GM12874 (cell line): ENCODE measurements around the gene PRICKLE4.

Experiments
- TF ChIP-seq, protein P1 (sequence below): IDR thresholded peaks from 2 replicates; pipeline ENCODE4 v1.5.1; 2011; ENCODE audit warnings: low read depth, mild to moderate bottlenecking, control low read depth, low read length, moderate library complexity; ENCODE audit not compliant: insufficient read depth

The PRICKLE4 gene

DNA sequence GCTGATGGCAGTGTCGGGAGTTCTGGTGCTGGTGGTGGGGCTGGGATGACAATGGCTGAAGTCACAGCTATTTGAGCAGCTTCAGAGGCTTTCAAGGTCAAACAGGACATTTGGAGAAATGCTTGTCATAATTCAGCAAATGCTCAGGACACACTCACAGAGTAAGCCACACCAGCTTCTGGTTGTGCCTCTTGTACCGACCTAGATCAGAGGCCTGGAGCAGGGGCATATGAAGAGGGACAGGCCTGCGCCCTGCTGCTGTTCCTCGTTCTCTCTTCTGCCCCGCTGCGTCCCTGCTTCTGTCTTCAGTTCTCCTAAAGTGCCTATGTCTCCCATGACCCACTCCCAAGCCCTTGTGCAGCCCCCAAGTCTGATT, 32.5 kb upstream of the PRICKLE4 start:
- TF ChIP-seq, protein P1, sequence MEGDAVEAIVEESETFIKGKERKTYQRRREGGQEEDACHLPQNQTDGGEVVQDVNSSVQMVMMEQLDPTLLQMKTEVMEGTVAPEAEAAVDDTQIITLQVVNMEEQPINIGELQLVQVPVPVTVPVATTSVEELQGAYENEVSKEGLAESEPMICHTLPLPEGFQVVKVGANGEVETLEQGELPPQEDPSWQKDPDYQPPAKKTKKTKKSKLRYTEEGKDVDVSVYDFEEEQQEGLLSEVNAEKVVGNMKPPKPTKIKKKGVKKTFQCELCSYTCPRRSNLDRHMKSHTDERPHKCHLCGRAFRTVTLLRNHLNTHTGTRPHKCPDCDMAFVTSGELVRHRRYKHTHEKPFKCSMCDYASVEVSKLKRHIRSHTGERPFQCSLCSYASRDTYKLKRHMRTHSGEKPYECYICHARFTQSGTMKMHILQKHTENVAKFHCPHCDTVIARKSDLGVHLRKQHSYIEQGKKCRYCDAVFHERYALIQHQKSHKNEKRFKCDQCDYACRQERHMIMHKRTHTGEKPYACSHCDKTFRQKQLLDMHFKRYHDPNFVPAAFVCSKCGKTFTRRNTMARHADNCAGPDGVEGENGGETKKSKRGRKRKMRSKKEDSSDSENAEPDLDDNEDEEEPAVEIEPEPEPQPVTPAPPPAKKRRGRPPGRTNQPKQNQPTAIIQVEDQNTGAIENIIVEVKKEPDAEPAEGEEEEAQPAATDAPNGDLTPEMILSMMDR, result no peak

DNA sequence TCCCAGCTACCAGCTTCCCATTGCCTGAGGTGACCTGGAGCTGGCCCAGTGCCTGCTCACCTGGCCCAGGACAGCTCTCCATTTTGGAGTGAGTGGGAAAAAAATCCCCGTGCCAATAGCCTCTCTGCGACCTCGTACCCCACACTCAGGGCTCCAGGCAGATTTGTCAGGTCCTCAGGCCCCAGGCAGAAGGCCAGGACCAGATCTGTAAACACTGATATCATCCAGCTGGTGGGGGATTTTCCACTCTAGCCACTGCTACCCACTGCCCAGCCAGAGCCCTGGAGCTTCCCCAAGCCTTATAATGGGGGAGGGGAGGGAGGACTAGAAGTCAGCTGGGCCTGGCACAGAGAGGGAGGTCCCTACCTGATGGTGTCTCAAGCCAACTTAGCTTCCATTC, 32.0 kb upstream of the PRICKLE4 start:
- TF ChIP-seq, protein P1, result no peak

DNA sequence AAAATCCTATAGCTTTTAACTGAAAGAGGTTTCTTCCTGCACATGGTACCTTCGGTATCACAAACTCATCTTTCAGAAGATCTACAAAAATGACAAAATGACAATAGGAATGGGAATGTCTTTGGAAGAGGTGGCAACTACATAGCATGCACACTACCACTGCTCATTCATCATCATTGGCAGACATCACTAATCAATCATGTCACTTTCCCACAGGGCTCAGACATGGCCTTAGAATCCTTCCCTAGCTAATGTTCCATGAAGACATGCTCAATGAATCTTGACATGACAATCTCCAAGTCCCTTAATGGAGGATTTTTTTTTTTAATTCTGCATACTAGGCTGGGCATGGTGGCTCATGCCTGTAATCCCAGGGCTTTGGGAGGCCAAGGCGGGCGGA, 30.2 kb upstream of the PRICKLE4 start:
- TF ChIP-seq, protein P1, result no peak

DNA sequence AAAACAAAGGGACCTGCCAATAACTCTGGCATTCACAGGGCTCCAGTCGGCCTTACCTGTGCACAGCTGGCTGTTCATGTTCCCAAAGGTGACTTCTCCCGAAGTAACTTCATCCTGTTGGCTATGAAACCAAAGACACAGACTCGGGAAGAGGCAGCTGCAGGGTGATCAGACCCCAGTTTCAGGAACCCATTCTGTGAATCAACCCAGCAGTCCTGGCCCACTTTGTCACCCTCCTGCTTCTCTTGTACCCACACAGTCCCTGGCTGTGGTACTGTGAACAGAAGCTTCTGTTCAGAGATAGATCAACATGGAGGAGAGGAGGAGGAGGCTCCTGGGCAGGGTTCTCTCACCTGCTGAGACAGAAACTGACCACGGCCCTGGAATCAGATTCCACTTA, 24.7 kb upstream of the PRICKLE4 start:
- TF ChIP-seq, protein P1, result no peak

DNA sequence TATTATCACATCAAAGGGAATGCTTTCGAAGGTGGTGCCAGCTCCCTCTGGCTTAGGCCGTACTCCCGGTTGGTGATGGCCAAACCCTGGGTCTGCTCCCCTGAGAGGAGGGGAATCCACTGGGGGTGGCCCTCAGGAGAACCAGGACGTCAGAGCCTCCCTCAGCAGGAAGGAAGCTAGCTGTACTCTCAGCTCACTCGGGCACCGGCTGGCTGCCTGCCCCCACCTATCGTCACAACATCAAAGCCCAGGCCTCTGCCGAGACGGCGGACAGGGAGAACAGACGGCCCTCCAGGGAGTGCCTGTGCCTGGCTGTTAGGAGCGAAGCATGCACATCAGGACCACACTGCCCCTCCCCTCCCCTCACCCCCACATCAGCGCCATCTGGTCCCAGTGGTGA, 24.2 kb upstream of the PRICKLE4 start:
- TF ChIP-seq, protein P1, result no peak

DNA sequence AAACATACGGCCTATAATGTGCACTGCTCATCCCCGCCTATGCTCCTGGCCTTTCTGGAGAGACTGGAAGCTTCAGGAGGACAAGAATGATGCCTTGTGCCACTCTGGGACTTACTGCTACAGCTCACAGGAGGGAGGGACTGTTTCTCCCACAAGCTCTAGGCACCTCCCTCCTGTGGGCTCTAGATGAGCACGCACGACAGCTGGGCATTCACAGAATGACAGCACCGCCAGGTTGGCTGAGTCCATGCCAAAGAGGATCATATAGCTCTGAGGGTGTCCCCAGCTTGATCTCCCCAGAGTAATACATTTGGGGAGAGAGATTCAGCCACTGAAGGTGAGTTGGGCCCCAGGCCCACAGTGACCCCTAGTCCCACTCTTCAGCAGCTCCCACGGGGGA, 23.3 kb upstream of the PRICKLE4 start:
- TF ChIP-seq, protein P1, result no peak

DNA sequence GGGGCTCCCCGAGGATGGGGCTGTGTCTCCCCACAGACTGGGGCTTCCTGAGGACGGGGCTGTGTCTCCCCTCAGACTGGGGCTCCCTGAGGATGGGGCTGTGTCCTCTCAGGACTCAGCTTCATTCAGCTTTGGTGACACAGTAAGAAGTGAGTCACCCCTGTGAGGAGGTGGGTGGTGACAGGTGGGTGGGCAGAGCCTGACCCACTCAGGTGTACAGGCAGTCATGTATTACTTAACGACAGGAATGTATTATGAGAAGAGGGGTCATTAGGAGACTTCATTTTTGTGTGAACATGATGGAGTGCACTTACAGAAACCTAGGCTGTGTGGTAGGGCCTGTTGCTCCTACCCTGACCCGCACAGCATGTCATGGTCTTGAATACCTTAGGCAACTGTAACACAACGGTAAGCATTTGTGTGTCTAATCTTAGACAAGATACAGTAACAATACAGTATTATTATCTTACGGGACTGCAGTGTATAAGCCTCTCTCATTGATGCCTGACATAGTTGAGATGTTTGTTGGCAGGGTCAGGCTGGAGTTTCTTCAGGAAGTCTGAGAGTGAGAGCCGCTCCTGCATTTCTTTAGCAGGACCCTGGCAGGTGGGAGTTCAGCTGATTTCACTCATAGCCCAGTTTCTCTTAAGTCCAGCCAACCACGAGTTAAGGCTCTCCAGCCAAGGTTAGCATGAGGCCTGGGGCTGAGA, 22.5 kb upstream of the PRICKLE4 start:
- TF ChIP-seq, protein P1, result no peak
